ENCODE data around the gene S1PR1. TPM values are rescaled to one million over a fixed set of nuclear protein-coding genes. Genes with fewer than 3 reads are reported as not detected.

Gene S1PR1
- total RNA-seq, 2 experiments from 2014 or later = 109 to 130 TPM

GRCh38 chr1:101280049-101280592 lies 43.3 kb downstream of the S1PR1 start:
- Mint-ChIP-seq H3K4me1 (peaks cover 89% of the 10 kb centered on the region), H3K4me3 (no peak overlapping the region), H3K27me3 (no peaks in the 10 kb centered on the region), H3K36me3 (ENCODE audit: low read depth) (no peaks in the 10 kb centered on the region), H3K27ac (peak overlapping the region; percentile 32), H3K9me3 (ENCODE audit: low read depth) (no peaks in the 10 kb centered on the region)
- ChIA-PET CTCF (interaction anchor here (0.5 to 4.6 kb wide), 17 partner anchors 8 to 1593 kb away, joined by 3 to 25 read pairs (median 3); no protein-coding TSS in a partner anchor), POLR2A (no interaction called here)
- DNase-seq = no peak
- intact Hi-C loops (cut with DNase I, micrococcal nuclease) = no loop called here
- no peak for ATAC-seq

- H3K4me1 Mint-ChIP-seq = peaks cover 94% of the 10 kb centered on the region
- peak overlapping the region; percentile 62 for H3K27ac Mint-ChIP-seq
- no peak overlapping the region for H3K4me3 Mint-ChIP-seq
- no peaks in the 10 kb centered on the region for H3K9me3 Mint-ChIP-seq (ENCODE audit: low read depth)
- ATAC-seq = no peak
- ChIA-PET POLR2A (no interaction called here), CTCF (interaction anchor here (0.6 to 4.6 kb wide), 11 partner anchors 7 to 372 kb away, joined by 3 to 25 read pairs (median 4); no protein-coding TSS in a partner anchor)
- no peak for DNase-seq
- H3K36me3 Mint-ChIP-seq (ENCODE audit: low read depth) = no peaks in the 10 kb centered on the region
- intact Hi-C loops (cut with DNase I, micrococcal nuclease) = no loop called here
- no peaks in the 10 kb centered on the region for H3K27me3 Mint-ChIP-seq
These were observed 44.3 kb downstream of the S1PR1 start for GRCh38 chr1:101280942-101281654.

DNA sequence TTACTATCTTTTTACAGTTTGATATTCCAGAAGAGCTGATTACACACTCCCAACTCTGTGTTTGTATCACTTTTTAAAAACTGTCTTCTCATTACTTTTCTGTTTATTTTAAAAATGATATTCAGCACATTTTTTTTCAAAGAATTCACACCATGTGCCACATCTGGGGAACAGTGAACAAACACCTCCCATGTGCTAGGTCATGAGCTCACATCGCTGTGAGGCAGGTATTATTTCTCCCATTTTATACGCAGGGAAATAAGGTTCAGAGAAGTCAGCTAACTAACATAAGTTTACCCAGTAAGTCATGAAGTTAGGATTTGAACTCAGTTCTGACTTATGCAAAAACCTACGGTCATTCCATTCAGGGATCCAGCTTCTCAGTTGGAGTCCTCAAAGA lies 44.9 kb downstream of the S1PR1 start:
- DNase-seq = no peak
- no peak for ATAC-seq
- ChIA-PET CTCF (interaction anchor here (0.6 to 4.6 kb wide), 6 partner anchors 9 to 297 kb away, joined by 3 to 18 read pairs (median 4); no protein-coding TSS in a partner anchor), POLR2A (no interaction called here)
- Mint-ChIP-seq H3K4me1 (peaks cover 94% of the 10 kb centered on the region), H3K27me3 (no peaks in the 10 kb centered on the region), H3K4me3 (no peak overlapping the region), H3K27ac (no peak overlapping the region), H3K36me3 (ENCODE audit: low read depth) (peaks cover 2% of the 10 kb centered on the region), H3K9me3 (ENCODE audit: low read depth) (no peaks in the 10 kb centered on the region)
- intact Hi-C loops (cut with DNase I, micrococcal nuclease) = no loop called here

DNA sequence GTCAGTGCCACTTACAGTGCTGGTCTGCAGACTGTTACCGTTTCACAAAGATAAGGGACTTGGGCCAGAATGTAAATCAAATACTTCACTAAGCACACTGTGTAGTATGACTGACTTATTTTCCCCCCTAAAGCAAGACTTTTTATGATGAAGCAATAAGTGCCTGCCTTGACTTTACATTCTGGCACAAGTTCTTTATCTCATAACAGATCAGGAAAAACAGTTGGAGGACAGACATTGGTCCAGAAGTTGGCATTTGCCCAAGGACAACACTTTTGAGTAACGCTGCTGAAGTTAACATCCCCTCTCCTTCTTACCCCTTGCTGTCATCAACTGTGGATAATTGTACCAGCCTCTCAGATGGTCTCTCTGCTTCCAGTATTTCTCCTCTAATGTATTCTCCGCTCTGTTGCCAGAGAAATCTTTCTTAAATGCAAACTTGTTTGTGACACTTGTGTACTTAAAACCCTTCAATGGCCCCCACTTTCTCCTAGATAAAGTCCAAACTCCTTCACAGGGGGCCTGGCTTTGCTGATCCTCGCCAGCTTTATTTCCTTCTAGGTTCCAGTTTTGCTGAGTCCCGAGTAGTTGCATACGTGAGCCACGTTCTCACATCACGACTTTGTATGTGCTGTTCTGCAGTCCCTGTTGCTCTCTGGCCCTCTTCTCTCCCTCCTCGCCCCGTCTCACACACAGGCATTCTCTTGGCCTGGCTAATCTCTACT lies 45.7 kb downstream of the S1PR1 start:
- Mint-ChIP-seq H3K4me3 (no peak overlapping the region), H3K27me3 (no peaks in the 10 kb centered on the region), H3K4me1 (peaks cover 93% of the 10 kb centered on the region), H3K36me3 (ENCODE audit: low read depth) (peaks cover 2% of the 10 kb centered on the region), H3K27ac (peak overlapping the region; percentile 95), H3K9me3 (ENCODE audit: low read depth) (no peaks in the 10 kb centered on the region)
- intact Hi-C loops (cut with DNase I, micrococcal nuclease) = no loop called here
- CTCF ChIA-PET = interaction anchor here (0.7 to 4.6 kb wide), 5 partner anchors 13 to 298 kb away, joined by 3 to 15 read pairs (median 4); no protein-coding TSS in a partner anchor
- POLR2A ChIA-PET = no interaction called here
- no peak for DNase-seq
- no peak for ATAC-seq

DNA sequence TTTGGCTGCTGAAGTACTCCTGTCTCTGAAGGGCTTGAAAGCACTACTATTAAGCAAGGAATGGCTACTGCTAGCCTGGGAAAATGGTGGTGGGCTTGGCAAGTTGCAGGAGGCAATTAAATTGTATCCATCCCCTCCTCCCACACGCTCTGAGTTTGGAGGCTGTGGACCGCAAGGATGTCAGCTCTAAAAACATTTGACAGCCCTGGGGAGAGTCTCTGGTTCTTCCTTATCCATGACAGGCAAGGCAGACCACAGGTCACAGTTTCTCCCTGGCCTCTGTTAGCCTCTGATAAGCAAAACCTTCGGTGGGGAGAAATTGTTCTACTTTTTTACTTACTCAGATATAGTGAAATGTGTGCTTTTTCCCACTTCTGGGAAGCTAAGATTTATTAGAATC lies 46.6 kb downstream of the S1PR1 start:
- Mint-ChIP-seq H3K4me3 (peak overlapping the region; percentile 69), H3K27ac (peak overlapping the region; percentile 95), H3K27me3 (no peaks in the 10 kb centered on the region), H3K9me3 (ENCODE audit: low read depth) (no peaks in the 10 kb centered on the region), H3K36me3 (ENCODE audit: low read depth) (peaks cover 2% of the 10 kb centered on the region), H3K4me1 (peaks cover 93% of the 10 kb centered on the region)
- CTCF ChIA-PET = interaction anchor here (0.6 to 1.8 kb wide), 10 partner anchors 10 to 375 kb away, joined by 3 to 7 read pairs (median 4); no protein-coding TSS in a partner anchor
- DNase-seq (no peak), ATAC-seq (no peak)
- intact Hi-C loops (cut with DNase I, micrococcal nuclease) = no loop called here
- POLR2A ChIA-PET = interaction anchor here (0.5 to 1.0 kb wide), 3 partner anchors 16 to 144 kb away, joined by 3 to 5 read pairs (median 3); no protein-coding TSS in a partner anchor

- POLR2A ChIA-PET = interaction anchor here (0.5 to 1.0 kb wide), 3 partner anchors 17 to 144 kb away, joined by 3 to 5 read pairs (median 3); no protein-coding TSS in a partner anchor
- H3K9me3 Mint-ChIP-seq (ENCODE audit: low read depth) = no peaks in the 10 kb centered on the region
These were observed 47.2 kb downstream of the S1PR1 start for GRCh38 chr1:101284021-101284420.

GRCh38 chr1:101284622-101285218 lies 47.9 kb downstream of the S1PR1 start:
- peak overlapping the region; percentile 69 for H3K4me3 Mint-ChIP-seq
- CTCF ChIA-PET = interaction anchor here (0.6 to 9.6 kb wide), 15 partner anchors 24 to 390 kb away, joined by 3 to 98 read pairs (median 4); no protein-coding TSS in a partner anchor
- peaks cover 2% of the 10 kb centered on the region for H3K36me3 Mint-ChIP-seq (ENCODE audit: low read depth)
- POLR2A ChIA-PET = interaction anchor here (0.7 to 1.0 kb wide), 3 partner anchors 18 to 347 kb away, joined by 3 read pairs; no protein-coding TSS in a partner anchor
- intact Hi-C loops (cut with DNase I, micrococcal nuclease) = loop anchor here (1.0 to 5.0 kb wide), 5 partner anchors 26 to 822 kb away; no protein-coding TSS in a partner anchor
- peak overlapping the region; percentile 95 for H3K27ac Mint-ChIP-seq
- H3K4me1 Mint-ChIP-seq = peaks cover 92% of the 10 kb centered on the region
- peak; percentile 6 for ATAC-seq
- no peaks in the 10 kb centered on the region for H3K27me3 Mint-ChIP-seq
- DNase-seq = no peak
- no peaks in the 10 kb centered on the region for H3K9me3 Mint-ChIP-seq (ENCODE audit: low read depth)

More at GRCh38 chr1:101284021-101284420, 47.2 kb downstream of the S1PR1 start:
- Mint-ChIP-seq H3K4me3 (peak overlapping the region; percentile 69), H3K27ac (peak overlapping the region; percentile 95), H3K4me1 (peaks cover 93% of the 10 kb centered on the region), H3K27me3 (no peaks in the 10 kb centered on the region), H3K36me3 (ENCODE audit: low read depth) (peaks cover 2% of the 10 kb centered on the region)
- peak; percentile 68 for DNase-seq
- intact Hi-C loops (cut with DNase I, micrococcal nuclease) = loop anchor here (1.0 to 2.0 kb wide), 4 partner anchors 25 to 147 kb away; no protein-coding TSS in a partner anchor
- peak; percentile 65 for ATAC-seq
- CTCF ChIA-PET = interaction anchor here (0.6 to 9.6 kb wide), 12 partner anchors 9 to 375 kb away, joined by 3 to 98 read pairs (median 4); no protein-coding TSS in a partner anchor

GRCh38 chr1:101285922-101286570 lies 49.2 kb downstream of the S1PR1 start:
- POLR2A ChIA-PET = interaction anchor here (1.1 to 1.2 kb wide), 2 partner anchors 34 to 47 kb away, joined by 3 to 4 read pairs; no protein-coding TSS in a partner anchor
- CTCF ChIA-PET = interaction anchor here (0.6 to 9.6 kb wide), 21 partner anchors 23 to 831 kb away, joined by 3 to 98 read pairs (median 4); no protein-coding TSS in a partner anchor
- Mint-ChIP-seq H3K4me3 (no peak overlapping the region), H3K36me3 (ENCODE audit: low read depth) (peaks cover 2% of the 10 kb centered on the region), H3K27me3 (no peaks in the 10 kb centered on the region), H3K27ac (peak overlapping the region; percentile 79), H3K4me1 (peaks cover 95% of the 10 kb centered on the region), H3K9me3 (ENCODE audit: low read depth) (no peaks in the 10 kb centered on the region)
- intact Hi-C loops (cut with DNase I, micrococcal nuclease) = loop anchor here (2.0 to 5.0 kb wide), 2 partner anchors 27 to 824 kb away; no protein-coding TSS in a partner anchor
- peak; percentile 30 for ATAC-seq
- DNase-seq = no peak

GRCh38 chr1:101288491-101288944 lies 51.7 kb downstream of the S1PR1 start:
- no peaks in the 10 kb centered on the region for H3K27me3 Mint-ChIP-seq
- H3K9me3 Mint-ChIP-seq (ENCODE audit: low read depth) = no peaks in the 10 kb centered on the region
- H3K4me1 Mint-ChIP-seq = peaks cover 92% of the 10 kb centered on the region
- DNase-seq (peak; percentile 80), ATAC-seq (peak; percentile 31)
- peaks cover 2% of the 10 kb centered on the region for H3K36me3 Mint-ChIP-seq (ENCODE audit: low read depth)
- H3K27ac Mint-ChIP-seq = peak overlapping the region; percentile 58
- H3K4me3 Mint-ChIP-seq = no peak overlapping the region
- CTCF ChIA-PET = interaction anchor here (0.6 to 9.6 kb wide), 65 partner anchors 9 to 394 kb away, joined by 3 to 98 read pairs (median 5); partner anchors contain the start of gene EXTL2
- POLR2A ChIA-PET = interaction anchor here (0.7 to 1.0 kb wide), 4 partner anchors 32 to 151 kb away, joined by 3 to 6 read pairs (median 3); no protein-coding TSS in a partner anchor
- intact Hi-C loops (cut with DNase I, micrococcal nuclease) = loop anchor here (1.0 to 5.0 kb wide), 6 partner anchors 50 to 826 kb away; partner anchors contain the start of gene DPH5 (in 1 of the 2)
